GM12874 (cell line): ENCODE results near the gene SLC13A5.

Experiments used
- TF ChIP-seq, protein P1 (sequence below): IDR thresholded peaks from 2 replicates; pipeline ENCODE4 v1.5.1; 2011; ENCODE audit warnings: low read depth, mild to moderate bottlenecking, control low read depth, low read length, moderate library complexity; ENCODE audit not compliant: insufficient read depth

Gene SLC13A5

GRCh38 chr17:6683081-6683684, 30.0 kb downstream of the SLC13A5 start:
- TF ChIP-seq, protein P1, sequence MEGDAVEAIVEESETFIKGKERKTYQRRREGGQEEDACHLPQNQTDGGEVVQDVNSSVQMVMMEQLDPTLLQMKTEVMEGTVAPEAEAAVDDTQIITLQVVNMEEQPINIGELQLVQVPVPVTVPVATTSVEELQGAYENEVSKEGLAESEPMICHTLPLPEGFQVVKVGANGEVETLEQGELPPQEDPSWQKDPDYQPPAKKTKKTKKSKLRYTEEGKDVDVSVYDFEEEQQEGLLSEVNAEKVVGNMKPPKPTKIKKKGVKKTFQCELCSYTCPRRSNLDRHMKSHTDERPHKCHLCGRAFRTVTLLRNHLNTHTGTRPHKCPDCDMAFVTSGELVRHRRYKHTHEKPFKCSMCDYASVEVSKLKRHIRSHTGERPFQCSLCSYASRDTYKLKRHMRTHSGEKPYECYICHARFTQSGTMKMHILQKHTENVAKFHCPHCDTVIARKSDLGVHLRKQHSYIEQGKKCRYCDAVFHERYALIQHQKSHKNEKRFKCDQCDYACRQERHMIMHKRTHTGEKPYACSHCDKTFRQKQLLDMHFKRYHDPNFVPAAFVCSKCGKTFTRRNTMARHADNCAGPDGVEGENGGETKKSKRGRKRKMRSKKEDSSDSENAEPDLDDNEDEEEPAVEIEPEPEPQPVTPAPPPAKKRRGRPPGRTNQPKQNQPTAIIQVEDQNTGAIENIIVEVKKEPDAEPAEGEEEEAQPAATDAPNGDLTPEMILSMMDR = no peak

- TF ChIP-seq, protein P1 = no peak
These were observed 30.8 kb downstream of the SLC13A5 start for GRCh38 chr17:6682339-6682738.

- TF ChIP-seq, protein P1 = no peak
These were observed 31.5 kb downstream of the SLC13A5 start for GRCh38 chr17:6681671-6682070.

DNA sequence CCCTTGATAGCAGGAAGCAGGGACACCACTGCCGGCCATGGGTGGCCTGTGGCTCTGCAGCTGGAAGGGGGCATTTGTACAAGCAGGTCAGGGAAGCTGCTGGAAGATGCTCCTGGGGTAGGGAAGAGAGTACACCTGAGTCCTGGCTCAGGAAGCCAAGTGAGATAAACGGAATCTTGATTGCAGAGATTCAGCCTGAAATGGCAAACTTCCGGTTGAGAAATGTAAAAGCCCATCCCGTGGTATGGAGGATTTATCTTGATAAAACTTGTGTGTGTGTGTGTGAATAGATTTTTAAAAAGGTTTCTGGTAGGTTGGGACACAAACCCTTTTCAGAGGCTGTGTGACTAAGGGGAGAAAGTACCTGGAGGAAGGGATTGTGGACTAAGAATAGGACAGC, 32.0 kb downstream of the SLC13A5 start:
- TF ChIP-seq, protein P1 = no peak

DNA sequence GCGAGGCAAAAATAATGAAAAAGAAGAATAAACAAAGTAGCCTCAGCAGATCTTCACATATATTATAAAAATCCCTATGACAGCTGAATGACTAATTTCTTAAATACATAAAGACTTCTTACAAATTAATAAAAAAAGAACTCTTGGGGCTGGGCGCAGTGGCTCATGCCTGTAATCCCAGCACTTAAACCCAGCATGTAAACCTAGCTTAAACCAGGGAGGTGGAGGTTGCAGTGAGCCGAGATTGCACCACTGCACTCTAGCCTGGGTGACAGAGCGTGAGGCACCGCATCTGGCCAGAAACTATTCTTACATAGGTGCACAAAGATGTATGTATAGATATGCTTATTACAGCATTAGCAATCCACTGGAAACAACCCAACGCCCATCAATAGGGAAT, 33.9 kb downstream of the SLC13A5 start:
- TF ChIP-seq, protein P1 = no peak

GRCh38 chr17:6677946-6678345, 35.2 kb downstream of the SLC13A5 start:
- TF ChIP-seq, protein P1 = no peak

DNA sequence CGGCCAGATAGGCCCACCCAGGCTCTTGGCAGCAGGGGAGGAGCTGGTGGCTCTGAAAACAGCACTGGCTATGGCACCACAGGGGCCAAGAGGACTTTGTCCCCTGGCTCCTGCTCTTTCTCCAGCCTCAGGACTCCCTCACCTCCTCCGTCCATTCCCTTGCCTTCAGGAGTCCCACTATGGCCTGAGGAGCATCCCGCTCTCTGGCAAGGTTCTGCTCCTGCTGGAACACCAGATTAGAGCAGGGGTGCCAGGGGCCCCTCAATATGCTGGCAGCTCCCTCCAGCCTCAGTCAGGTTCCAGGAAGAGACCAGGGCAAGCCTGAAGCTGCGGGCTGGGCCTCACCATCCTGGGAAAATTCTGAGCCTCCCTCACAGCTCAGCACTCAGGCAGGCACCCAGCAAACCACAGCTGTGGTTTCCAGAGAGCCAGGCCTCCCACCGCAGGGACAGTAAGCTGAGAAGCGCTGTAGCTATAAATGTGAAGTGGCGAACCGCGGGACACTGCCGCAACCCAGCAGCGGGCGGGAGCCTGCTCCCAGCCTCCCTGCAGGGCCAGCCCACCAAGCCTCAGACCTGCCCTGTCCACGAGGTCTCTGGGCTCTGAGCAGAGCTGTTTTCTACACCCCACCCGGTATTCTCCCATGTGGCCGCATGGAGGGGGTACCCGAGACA, 35.9 kb downstream of the SLC13A5 start:
- TF ChIP-seq, protein P1 = no peak
